Measurements from ENCODE around the gene ATP4A. TPM values are rescaled to one million over a fixed set of nuclear protein-coding genes. Genes with fewer than 3 reads are reported as not detected.

ATP4A gene
- total RNA-seq, 4 donors from 2014 or later, result 0.18 TPM; not detected in 3

DNA sequence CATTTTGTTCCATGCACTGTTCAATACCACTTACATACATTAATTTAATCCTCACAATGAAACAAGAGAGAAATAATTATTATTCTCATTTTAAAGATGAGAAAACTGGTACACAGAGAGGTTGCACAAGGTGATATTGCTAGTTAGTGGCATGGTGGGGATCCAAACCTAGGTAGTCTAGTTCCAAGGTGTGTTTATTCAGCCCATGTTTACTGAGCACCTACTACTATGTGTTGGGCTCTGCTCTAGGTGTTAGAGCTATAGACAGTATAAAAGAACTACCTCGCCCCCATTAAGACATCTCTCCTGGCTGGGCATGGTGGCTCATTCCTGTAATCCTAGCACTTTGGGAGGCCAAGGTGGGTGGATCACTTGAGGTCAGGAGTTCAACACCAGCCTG lies 19.3 kb upstream of the ATP4A start:
- H3K9me3 ChIP-seq, result peaks cover 0 to 5% (median 0%) of the 10 kb centered on the region in 3 donors
- H3K27me3 ChIP-seq, result peaks cover 0 to 40% (median 0%) of the 10 kb centered on the region in 4 donors
- no peak overlapping the region for H3K4me3 ChIP-seq
- DNase-seq, result no peak
- intact Hi-C loops (cut with DNase I), result no loop called here
- no peak for TF ChIP-seq POLR2A (IDR thresholded peaks at IDR 0.05)
- TF ChIP-seq, protein P1, sequence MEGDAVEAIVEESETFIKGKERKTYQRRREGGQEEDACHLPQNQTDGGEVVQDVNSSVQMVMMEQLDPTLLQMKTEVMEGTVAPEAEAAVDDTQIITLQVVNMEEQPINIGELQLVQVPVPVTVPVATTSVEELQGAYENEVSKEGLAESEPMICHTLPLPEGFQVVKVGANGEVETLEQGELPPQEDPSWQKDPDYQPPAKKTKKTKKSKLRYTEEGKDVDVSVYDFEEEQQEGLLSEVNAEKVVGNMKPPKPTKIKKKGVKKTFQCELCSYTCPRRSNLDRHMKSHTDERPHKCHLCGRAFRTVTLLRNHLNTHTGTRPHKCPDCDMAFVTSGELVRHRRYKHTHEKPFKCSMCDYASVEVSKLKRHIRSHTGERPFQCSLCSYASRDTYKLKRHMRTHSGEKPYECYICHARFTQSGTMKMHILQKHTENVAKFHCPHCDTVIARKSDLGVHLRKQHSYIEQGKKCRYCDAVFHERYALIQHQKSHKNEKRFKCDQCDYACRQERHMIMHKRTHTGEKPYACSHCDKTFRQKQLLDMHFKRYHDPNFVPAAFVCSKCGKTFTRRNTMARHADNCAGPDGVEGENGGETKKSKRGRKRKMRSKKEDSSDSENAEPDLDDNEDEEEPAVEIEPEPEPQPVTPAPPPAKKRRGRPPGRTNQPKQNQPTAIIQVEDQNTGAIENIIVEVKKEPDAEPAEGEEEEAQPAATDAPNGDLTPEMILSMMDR (IDR thresholded peaks at IDR 0.05), result no peak
- H3K4me1 ChIP-seq, result no peaks in the 10 kb centered on the region
- H3K36me3 ChIP-seq, result no peaks in the 10 kb centered on the region
- no peak overlapping the region for H3K27ac ChIP-seq
- 43 to 78% methylated on average over 1 of the region's 1 CpG for WGBS, 2 donors

DNA sequence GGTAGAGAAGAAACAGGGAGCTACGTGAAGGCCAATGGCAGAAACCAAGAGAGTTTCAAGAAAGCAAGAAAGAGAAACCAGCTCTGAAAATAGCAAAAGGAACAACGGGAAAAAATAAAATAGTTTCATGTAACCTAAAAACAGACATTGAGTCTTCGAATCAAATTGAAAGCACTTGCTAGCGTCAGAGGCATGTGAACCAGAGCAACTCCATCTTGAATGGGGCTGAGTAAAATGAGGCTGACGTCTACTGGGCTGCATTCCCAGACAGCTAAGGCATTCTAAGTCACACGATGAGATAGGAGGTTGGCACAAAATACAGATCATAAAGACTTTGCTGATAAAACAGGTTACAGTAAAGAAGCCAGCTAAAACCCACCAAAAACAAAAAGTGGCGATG lies 15.2 kb upstream of the ATP4A start:
- intact Hi-C loops (cut with DNase I), result no loop called here
- H3K4me3 ChIP-seq, result no peak overlapping the region
- no peak overlapping the region for H3K27ac ChIP-seq
- H3K36me3 ChIP-seq, result no peaks in the 10 kb centered on the region
- 67% methylated on average over 7 of the region's 7 CpGs for WGBS, 2 donors
- no peak for TF ChIP-seq POLR2A (IDR thresholded peaks at IDR 0.05)
- TF ChIP-seq, protein P1 (IDR thresholded peaks at IDR 0.05), result no peak
- no peak for DNase-seq
- peaks cover 0 to 31% (median 21%) of the 10 kb centered on the region in 3 donors for H3K9me3 ChIP-seq
- no peaks in the 10 kb centered on the region for H3K4me1 ChIP-seq
- peaks cover 0 to 15% (median 0%) of the 10 kb centered on the region in 4 donors for H3K27me3 ChIP-seq

DNA sequence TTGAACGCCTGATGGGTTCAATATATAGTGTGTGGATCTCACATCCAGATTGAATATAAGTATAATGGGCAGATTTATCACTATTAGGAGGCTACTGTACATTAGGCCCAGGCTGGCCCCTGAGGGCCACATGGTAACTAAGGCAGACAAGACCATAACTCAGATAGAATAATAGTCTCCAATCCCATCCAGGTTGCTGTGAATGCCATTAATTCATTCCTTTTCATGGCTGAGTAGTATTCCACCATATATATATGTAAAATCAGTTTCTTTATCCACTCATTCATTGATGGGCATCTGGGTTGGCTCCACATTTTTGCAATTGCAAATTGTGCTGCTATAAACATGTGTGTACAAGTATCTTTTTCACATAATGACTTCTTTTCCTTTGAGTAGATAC lies 14.5 kb upstream of the ATP4A start:
- no peaks in the 10 kb centered on the region for H3K36me3 ChIP-seq
- H3K9me3 ChIP-seq, result peaks cover 0 to 31% (median 21%) of the 10 kb centered on the region in 3 donors
- H3K4me3 ChIP-seq, result no peak overlapping the region
- intact Hi-C loops (cut with DNase I), result no loop called here
- 86 to 91% methylated on average over 1 of the region's 1 CpG for WGBS, 2 donors
- DNase-seq, result no peak
- H3K27me3 ChIP-seq, result peaks cover 0 to 12% (median 0%) of the 10 kb centered on the region in 4 donors
- H3K4me1 ChIP-seq, result no peaks in the 10 kb centered on the region
- no peak overlapping the region for H3K27ac ChIP-seq
- TF ChIP-seq POLR2A (IDR thresholded peaks at IDR 0.05), result no peak
- TF ChIP-seq, protein P1 (IDR thresholded peaks at IDR 0.05), result no peak

DNA sequence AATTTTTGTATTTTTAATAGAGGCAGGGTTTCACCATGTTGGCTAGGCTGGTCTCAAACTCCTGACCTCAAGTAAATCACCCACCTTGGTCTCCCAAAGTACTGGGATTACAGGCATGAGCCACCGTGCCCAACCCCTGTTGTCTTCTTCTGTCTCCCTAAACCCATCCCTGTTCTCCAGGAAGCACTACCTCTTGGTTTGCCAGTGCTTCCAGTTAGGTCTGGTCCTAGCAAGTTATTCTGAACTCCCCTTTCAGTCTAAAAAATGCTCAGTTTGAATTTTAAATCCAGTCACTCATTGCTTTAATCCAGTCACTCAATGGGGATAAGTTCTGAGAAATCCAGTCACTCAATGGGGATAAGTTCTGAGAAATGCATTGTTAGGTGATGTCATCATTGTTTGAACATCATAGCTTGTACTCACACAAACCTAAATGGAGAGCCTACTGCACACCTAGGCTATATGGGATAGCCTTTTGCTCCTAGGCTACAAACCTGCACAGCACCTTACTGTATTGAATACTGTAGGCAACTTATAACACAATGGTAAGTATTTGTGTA lies 8.0 kb upstream of the ATP4A start:
- Histone ChIP-seq H3K9me3 (peaks cover 0 to 13% (median 10%) of the 10 kb centered on the region in 3 donors), H3K4me1 (peaks cover 0 to 4% (median 0%) of the 10 kb centered on the region in 3 donors), H3K36me3 (no peaks in the 10 kb centered on the region), H3K4me3 (no peak overlapping the region), H3K27me3 (peaks cover 0 to 29% (median 0%) of the 10 kb centered on the region in 4 donors), H3K27ac (peak overlapping the region in 1 of 4 donors; percentile 29)
- TF ChIP-seq, protein P1 (IDR thresholded peaks at IDR 0.05), result no peak
- no peak for TF ChIP-seq POLR2A (IDR thresholded peaks at IDR 0.05)
- intact Hi-C loops (cut with DNase I), result no loop called here
- 21 to 56% methylated on average over 1 of the region's 1 CpG for WGBS, 2 donors
- no peak for DNase-seq

DNA sequence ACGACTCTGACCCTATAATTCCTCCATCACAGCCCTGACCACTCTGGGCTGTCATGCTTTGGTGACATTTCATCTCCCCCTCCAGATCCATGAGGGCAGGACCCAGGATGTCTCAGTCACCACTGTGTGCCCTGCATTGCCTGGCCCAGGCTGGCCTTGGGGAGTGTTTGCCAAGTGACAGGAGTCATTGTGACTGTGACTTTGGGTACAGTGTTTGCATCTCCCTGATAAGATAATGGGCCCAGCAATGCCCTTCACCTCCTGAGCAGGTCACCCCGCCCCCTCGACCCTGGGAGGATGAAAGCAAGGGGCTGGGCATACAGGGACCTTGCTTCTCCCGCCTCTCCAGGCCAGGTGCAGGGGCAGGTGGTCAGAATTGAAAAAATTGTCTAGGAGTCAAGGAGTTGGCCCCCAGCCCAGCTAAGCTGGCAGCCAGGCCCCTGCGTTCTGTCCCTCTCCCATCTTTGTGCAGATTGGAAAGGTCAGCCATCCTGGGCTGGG lies 5.9 kb upstream of the ATP4A start:
- TF ChIP-seq, protein P1 (IDR thresholded peaks at IDR 0.05), result no peak
- no peak for TF ChIP-seq POLR2A (IDR thresholded peaks at IDR 0.05)
- intact Hi-C loops (cut with DNase I), result no loop called here
- H3K27ac ChIP-seq, result no peak overlapping the region
- H3K9me3 ChIP-seq, result no peaks in the 10 kb centered on the region
- no peaks in the 10 kb centered on the region for H3K36me3 ChIP-seq
- peaks cover 0 to 40% (median 0%) of the 10 kb centered on the region in 4 donors for H3K27me3 ChIP-seq
- H3K4me3 ChIP-seq, result no peak overlapping the region
- 48 to 75% methylated on average over 1 to 2 of the region's 5 CpGs for WGBS, 2 donors
- DNase-seq, result no peak
- peaks cover 0 to 4% (median 0%) of the 10 kb centered on the region in 3 donors for H3K4me1 ChIP-seq
